ENCODE results near the gene WNT4.
A peak's percentile ranks its signal among the peaks of the same experiment; 100 is the strongest.

The WNT4 gene

DNA sequence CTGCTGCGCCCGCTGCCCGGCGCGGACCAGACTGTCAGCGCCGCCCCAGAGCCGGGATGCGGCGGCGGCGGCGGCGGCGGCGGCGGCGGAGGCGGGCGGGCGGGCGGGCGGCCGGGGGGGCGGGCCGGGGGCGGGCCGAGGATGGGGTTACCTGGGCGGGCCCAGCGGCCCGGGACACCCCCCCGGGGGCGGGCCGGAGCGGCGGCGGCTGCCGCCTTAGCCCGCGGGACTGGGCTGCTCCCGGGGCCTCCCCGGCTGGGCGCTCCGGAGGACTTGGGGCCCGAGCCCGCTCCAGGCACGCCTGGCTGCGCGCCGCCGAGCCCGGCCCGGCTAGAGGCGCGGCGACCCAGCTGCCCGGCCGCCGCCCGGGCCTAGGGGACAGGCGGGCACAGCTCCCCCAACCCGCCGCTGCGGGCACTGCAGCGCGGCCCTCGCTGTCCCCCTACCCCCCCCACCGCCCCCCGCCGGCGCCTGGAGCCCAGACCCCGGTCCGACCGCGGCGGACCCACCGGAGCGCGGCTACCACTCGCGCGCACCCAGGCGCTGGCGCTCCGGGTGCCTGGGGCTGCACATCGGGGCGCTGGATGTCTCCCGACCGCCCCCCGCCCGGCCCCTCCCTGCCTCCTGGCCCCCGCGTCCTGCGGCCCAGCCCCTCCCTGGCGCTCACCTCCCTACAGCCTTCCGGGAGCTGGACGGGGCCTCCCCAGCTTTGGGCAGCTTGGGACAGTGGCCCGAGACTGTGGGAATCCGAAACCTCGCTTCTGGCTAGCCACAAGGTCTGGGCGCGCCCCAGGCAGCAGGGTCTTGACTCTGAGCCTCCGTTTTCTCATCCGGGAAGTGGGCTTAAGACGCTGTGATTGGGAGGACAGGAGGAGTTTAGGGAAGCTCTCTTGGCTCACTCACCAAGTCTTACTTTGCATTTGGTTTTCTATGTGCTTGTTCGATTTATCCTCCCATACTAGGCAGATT, at the start of gene WNT4:
WNT4 (minus strand) TSS at position 33 of the 969 bp plus-strand sequence. CDS start 175 bp downstream, outside the sequence.
- peaks cover 0 to 10% of the 10 kb centered on the region in 2 donors for H3K4me1 ChIP-seq (ENCODE audit: control insufficient read depth in 1 of 2, insufficient read depth in 2 of 2, low read length in 2 of 2)
- H3K36me3 ChIP-seq (ENCODE audit: control insufficient read depth in 1 of 2, insufficient read depth in 2 of 2, low read length in 2 of 2): no peaks in the 10 kb centered on the region
- no peak within 1 kb of the TSS for H3K27ac ChIP-seq (ENCODE audit: low read length)
- peak within 1 kb of the TSS; percentile 26 to 62 for H3K4me3 ChIP-seq (ENCODE audit: low read depth in 1 of 2, low read length in 2 of 2)
- peaks cover 18% of the 10 kb centered on the region for H3K27me3 ChIP-seq (ENCODE audit: low read depth, low read length)
- H3K9me3 ChIP-seq (ENCODE audit: control insufficient read depth in 1 of 2, low read length in 2 of 2): no peaks in the 10 kb centered on the region

- H3K9me3 ChIP-seq (ENCODE audit: control insufficient read depth in 1 of 2, low read length in 2 of 2): no peaks in the 10 kb centered on the region
- H3K27me3 ChIP-seq (ENCODE audit: low read depth, low read length): no peaks in the 10 kb centered on the region
- H3K4me1 ChIP-seq (ENCODE audit: control insufficient read depth in 1 of 2, insufficient read depth in 2 of 2, low read length in 2 of 2): no peaks in the 10 kb centered on the region
- no peaks in the 10 kb centered on the region for H3K36me3 ChIP-seq (ENCODE audit: control insufficient read depth in 1 of 2, insufficient read depth in 2 of 2, low read length in 2 of 2)
- no peak overlapping the region for H3K4me3 ChIP-seq (ENCODE audit: low read depth in 1 of 2, low read length in 2 of 2)
- H3K27ac ChIP-seq (ENCODE audit: low read length): no peak overlapping the region
Measured at GRCh38 chr1:22190731-22191130, 47.8 kb upstream of the WNT4 start.

DNA sequence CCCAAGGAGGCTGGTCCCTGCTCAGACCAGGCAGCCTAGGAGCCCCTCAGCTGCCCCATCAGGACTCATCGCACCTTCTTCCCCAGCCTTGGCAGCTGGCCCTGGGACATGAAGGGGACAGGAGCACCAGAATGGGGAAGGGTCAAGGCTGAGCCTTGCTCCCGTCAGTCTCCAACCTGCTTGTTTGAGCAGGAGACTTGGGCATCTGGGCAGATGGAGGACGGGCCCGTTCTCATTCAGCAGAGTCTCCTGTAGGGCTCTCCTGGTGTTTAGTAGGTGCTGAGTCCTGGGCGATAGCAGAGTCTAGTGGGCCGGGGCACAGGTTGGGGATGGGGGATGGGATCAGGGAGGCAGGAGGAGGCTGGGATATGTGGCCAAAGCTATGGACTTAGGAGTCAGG, 47.4 kb upstream of the WNT4 start:
- no peaks in the 10 kb centered on the region for H3K36me3 ChIP-seq (ENCODE audit: control insufficient read depth in 1 of 2, insufficient read depth in 2 of 2, low read length in 2 of 2)

DNA sequence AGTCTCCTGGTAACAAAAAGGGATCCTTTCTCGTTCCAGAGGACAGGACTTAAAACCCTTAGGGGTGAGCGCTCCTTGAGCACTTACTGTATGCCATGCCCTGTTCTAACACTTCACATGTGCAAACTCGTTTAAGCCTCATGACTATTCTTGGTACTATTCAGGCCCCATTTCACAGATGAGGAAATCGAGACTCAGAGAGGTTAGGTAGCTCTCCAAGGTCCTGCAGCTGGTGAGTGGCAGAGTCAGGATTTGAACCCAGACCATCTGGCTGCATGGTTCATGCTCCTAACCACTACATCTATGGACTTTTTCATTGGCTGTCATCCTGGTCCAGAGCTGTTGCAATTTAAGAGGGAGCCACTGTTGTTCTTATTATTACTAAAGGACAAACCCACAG, 46.7 kb upstream of the WNT4 start:
- Histone ChIP-seq H3K27ac (ENCODE audit: low read length) (no peak overlapping the region), H3K27me3 (ENCODE audit: low read depth, low read length) (no peaks in the 10 kb centered on the region)

More for the DNA sequence above, 47.4 kb upstream of the WNT4 start:
- Histone ChIP-seq H3K4me3 (ENCODE audit: low read depth in 1 of 2, low read length in 2 of 2) (no peak overlapping the region), H3K27ac (ENCODE audit: low read length) (no peak overlapping the region), H3K4me1 (ENCODE audit: control insufficient read depth in 1 of 2, insufficient read depth in 2 of 2, low read length in 2 of 2) (no peaks in the 10 kb centered on the region), H3K27me3 (ENCODE audit: low read depth, low read length) (no peaks in the 10 kb centered on the region), H3K9me3 (ENCODE audit: control insufficient read depth in 1 of 2, low read length in 2 of 2) (no peaks in the 10 kb centered on the region)

GRCh38 chr1:22188914-22189313, 46.0 kb upstream of the WNT4 start:
- H3K27me3 ChIP-seq (ENCODE audit: low read depth, low read length): no peaks in the 10 kb centered on the region
- no peak overlapping the region for H3K27ac ChIP-seq (ENCODE audit: low read length)
- no peak overlapping the region for H3K4me3 ChIP-seq (ENCODE audit: low read depth in 1 of 2, low read length in 2 of 2)
- no peaks in the 10 kb centered on the region for H3K4me1 ChIP-seq (ENCODE audit: control insufficient read depth in 1 of 2, insufficient read depth in 2 of 2, low read length in 2 of 2)
- H3K36me3 ChIP-seq (ENCODE audit: control insufficient read depth in 1 of 2, insufficient read depth in 2 of 2, low read length in 2 of 2): no peaks in the 10 kb centered on the region
- no peaks in the 10 kb centered on the region for H3K9me3 ChIP-seq (ENCODE audit: control insufficient read depth in 1 of 2, low read length in 2 of 2)

More for the DNA sequence above, 46.7 kb upstream of the WNT4 start:
- Histone ChIP-seq H3K4me3 (ENCODE audit: low read depth in 1 of 2, low read length in 2 of 2) (no peak overlapping the region), H3K36me3 (ENCODE audit: control insufficient read depth in 1 of 2, insufficient read depth in 2 of 2, low read length in 2 of 2) (no peaks in the 10 kb centered on the region), H3K4me1 (ENCODE audit: control insufficient read depth in 1 of 2, insufficient read depth in 2 of 2, low read length in 2 of 2) (no peaks in the 10 kb centered on the region), H3K9me3 (ENCODE audit: control insufficient read depth in 1 of 2, low read length in 2 of 2) (no peaks in the 10 kb centered on the region)

DNA sequence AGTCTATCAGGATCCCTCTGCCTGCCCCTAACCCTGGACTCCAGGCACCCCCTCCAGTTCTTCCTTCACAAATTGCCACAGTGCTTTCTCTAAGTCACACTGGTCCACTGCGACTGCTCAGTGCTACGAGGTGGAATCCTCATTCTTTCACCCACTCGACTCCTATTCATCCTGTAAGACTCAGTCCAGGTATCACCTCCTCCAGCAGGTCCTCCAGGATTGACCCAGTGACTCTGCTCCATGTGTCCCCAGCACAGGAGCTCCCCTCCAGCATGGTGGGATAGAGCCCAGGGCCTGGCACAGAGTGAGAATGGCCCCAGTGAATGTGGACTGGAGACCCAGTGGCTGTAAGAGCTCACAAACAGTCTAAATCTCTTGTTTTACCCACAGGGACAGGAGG, 45.5 kb upstream of the WNT4 start:
- H3K27ac ChIP-seq (ENCODE audit: low read length): no peak overlapping the region
- no peaks in the 10 kb centered on the region for H3K36me3 ChIP-seq (ENCODE audit: control insufficient read depth in 1 of 2, insufficient read depth in 2 of 2, low read length in 2 of 2)
- no peaks in the 10 kb centered on the region for H3K4me1 ChIP-seq (ENCODE audit: control insufficient read depth in 1 of 2, insufficient read depth in 2 of 2, low read length in 2 of 2)
- no peaks in the 10 kb centered on the region for H3K9me3 ChIP-seq (ENCODE audit: control insufficient read depth in 1 of 2, low read length in 2 of 2)
- no peak overlapping the region for H3K4me3 ChIP-seq (ENCODE audit: low read depth in 1 of 2, low read length in 2 of 2)
- H3K27me3 ChIP-seq (ENCODE audit: low read depth, low read length): no peaks in the 10 kb centered on the region

GRCh38 chr1:22186311-22186710, 43.4 kb upstream of the WNT4 start:
- H3K9me3 ChIP-seq (ENCODE audit: control insufficient read depth in 1 of 2, low read length in 2 of 2): no peaks in the 10 kb centered on the region
- no peaks in the 10 kb centered on the region for H3K4me1 ChIP-seq (ENCODE audit: control insufficient read depth in 1 of 2, insufficient read depth in 2 of 2, low read length in 2 of 2)
- no peak overlapping the region for H3K27ac ChIP-seq (ENCODE audit: low read length)
- H3K27me3 ChIP-seq (ENCODE audit: low read depth, low read length): peaks cover 3% of the 10 kb centered on the region
- no peak overlapping the region for H3K4me3 ChIP-seq (ENCODE audit: low read depth in 1 of 2, low read length in 2 of 2)
- no peaks in the 10 kb centered on the region for H3K36me3 ChIP-seq (ENCODE audit: control insufficient read depth in 1 of 2, insufficient read depth in 2 of 2, low read length in 2 of 2)

GRCh38 chr1:22184892-22185612, 42.2 kb upstream of the WNT4 start:
- no peak overlapping the region for H3K4me3 ChIP-seq (ENCODE audit: low read depth in 1 of 2, low read length in 2 of 2)
- H3K9me3 ChIP-seq (ENCODE audit: control insufficient read depth in 1 of 2, low read length in 2 of 2): no peaks in the 10 kb centered on the region
- H3K4me1 ChIP-seq (ENCODE audit: control insufficient read depth in 1 of 2, insufficient read depth in 2 of 2, low read length in 2 of 2): no peaks in the 10 kb centered on the region
- no peaks in the 10 kb centered on the region for H3K36me3 ChIP-seq (ENCODE audit: control insufficient read depth in 1 of 2, insufficient read depth in 2 of 2, low read length in 2 of 2)
- no peak overlapping the region for H3K27ac ChIP-seq (ENCODE audit: low read length)
- peaks cover 3% of the 10 kb centered on the region for H3K27me3 ChIP-seq (ENCODE audit: low read depth, low read length)

DNA sequence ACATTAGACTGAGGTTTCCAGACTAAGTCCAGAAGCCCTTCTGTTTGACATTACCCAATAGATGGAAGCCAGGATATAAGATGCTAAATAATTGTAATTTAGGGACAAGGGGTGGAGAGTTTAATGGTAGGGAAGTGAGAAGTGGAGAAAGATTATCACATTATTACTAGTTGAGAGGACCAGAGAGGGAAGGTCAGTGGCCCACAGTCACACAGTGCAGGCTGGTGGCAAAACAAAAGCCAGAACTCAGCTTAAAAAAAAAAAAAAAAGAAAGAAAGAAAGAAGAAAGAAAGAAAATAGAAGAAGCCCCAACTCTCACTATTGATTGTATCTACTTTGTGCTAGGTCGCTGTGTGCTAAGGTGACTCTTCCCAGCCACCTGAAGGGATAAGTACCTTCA, 41.6 kb upstream of the WNT4 start:
- H3K27me3 ChIP-seq (ENCODE audit: low read depth, low read length): peaks cover 3% of the 10 kb centered on the region
- no peaks in the 10 kb centered on the region for H3K36me3 ChIP-seq (ENCODE audit: control insufficient read depth in 1 of 2, insufficient read depth in 2 of 2, low read length in 2 of 2)
- no peak overlapping the region for H3K4me3 ChIP-seq (ENCODE audit: low read depth in 1 of 2, low read length in 2 of 2)
- peaks cover 0 to 3% of the 10 kb centered on the region in 2 donors for H3K9me3 ChIP-seq (ENCODE audit: control insufficient read depth in 1 of 2, low read length in 2 of 2)
- H3K27ac ChIP-seq (ENCODE audit: low read length): no peak overlapping the region
- no peaks in the 10 kb centered on the region for H3K4me1 ChIP-seq (ENCODE audit: control insufficient read depth in 1 of 2, insufficient read depth in 2 of 2, low read length in 2 of 2)

- peaks cover 0 to 6% of the 10 kb centered on the region in 2 donors for H3K9me3 ChIP-seq (ENCODE audit: control insufficient read depth in 1 of 2, low read length in 2 of 2)
- no peaks in the 10 kb centered on the region for H3K36me3 ChIP-seq (ENCODE audit: control insufficient read depth in 1 of 2, insufficient read depth in 2 of 2, low read length in 2 of 2)
- H3K27me3 ChIP-seq (ENCODE audit: low read depth, low read length): peaks cover 3% of the 10 kb centered on the region
- H3K27ac ChIP-seq (ENCODE audit: low read length): no peak overlapping the region
- no peak overlapping the region for H3K4me3 ChIP-seq (ENCODE audit: low read depth in 1 of 2, low read length in 2 of 2)
- H3K4me1 ChIP-seq (ENCODE audit: control insufficient read depth in 1 of 2, insufficient read depth in 2 of 2, low read length in 2 of 2): no peaks in the 10 kb centered on the region
Measured at GRCh38 chr1:22182715-22183114, 39.8 kb upstream of the WNT4 start.

DNA sequence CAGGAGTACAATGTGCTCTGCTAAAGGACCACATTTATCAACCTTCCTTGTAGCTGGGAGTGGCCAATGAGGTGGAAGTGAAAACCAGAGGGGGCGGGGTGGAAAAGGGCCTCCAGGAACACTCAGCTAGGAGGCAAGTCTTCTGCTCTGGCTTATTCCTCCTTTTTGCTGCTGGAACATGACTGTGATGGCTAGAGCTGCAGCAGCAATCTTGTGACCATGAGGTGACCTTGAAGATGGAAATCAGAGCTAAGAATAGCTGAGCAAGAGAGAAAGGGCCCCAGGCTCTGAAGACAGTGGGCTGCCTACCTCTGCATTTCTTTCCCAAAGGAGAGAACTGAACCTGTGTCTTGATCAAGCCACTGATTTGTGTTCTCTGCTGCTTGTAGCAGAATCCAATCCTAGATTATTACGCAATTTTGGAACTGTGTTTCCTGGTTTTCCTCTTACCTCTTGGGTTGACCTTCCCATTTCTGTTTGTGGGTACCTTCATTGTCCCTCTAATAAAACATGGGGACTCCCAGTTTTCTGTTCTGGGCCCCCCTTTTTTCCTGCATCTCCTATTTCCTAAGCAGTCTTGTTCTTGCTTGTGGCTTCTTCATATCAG, 36.4 kb upstream of the WNT4 start:
- Histone ChIP-seq H3K4me3 (ENCODE audit: low read depth in 1 of 2, low read length in 2 of 2) (no peak overlapping the region), H3K27me3 (ENCODE audit: low read depth, low read length) (peaks cover 3% of the 10 kb centered on the region), H3K27ac (ENCODE audit: low read length) (no peak overlapping the region), H3K36me3 (ENCODE audit: control insufficient read depth in 1 of 2, insufficient read depth in 2 of 2, low read length in 2 of 2) (no peaks in the 10 kb centered on the region), H3K4me1 (ENCODE audit: control insufficient read depth in 1 of 2, insufficient read depth in 2 of 2, low read length in 2 of 2) (no peaks in the 10 kb centered on the region), H3K9me3 (ENCODE audit: control insufficient read depth in 1 of 2, low read length in 2 of 2) (peaks cover 0 to 6% of the 10 kb centered on the region in 2 donors)
